SK-N-SH (cell line): ENCODE data around the gene JAM2.

ENCODE experiments used
- CTCF ChIP-seq: fragments of 200-600 bp; sonication (generic); IDR thresholded peaks from 2 replicates; pipeline ENCODE4 v1.6.1; 2017; ENCODE audit warnings: antibody characterized with exemption, mild to moderate bottlenecking, moderate library complexity
- ELF1 ChIP-seq: IDR thresholded peaks from 2 replicates; pipeline ENCODE4 v1.4.0; 2012
- EZH2phosphoT487 ChIP-seq: fragments of 200-600 bp; sonication (generic); IDR thresholded peaks from 2 replicates; pipeline ENCODE4 v1.6.1; 2017; ENCODE audit warnings: low read depth, mixed run types, mild to moderate bottlenecking, antibody characterized with exemption, moderate library complexity, borderline replicate concordance
- GABPA ChIP-seq: IDR thresholded peaks from 2 replicates; pipeline ENCODE4 v1.4.0; 2012; ENCODE audit warnings: low read depth, mild to moderate bottlenecking
- RAD21 ChIP-seq: IDR thresholded peaks from 2 replicates; pipeline ENCODE4 v1.6.1; 2012; ENCODE audit warnings: mild to moderate bottlenecking, low read length
- RFX5 ChIP-seq: IDR thresholded peaks from 2 replicates; pipeline ENCODE4 v1.6.1; 2012; ENCODE audit warnings: mild to moderate bottlenecking, improper control_type of control experiment, low read length
- SIN3A ChIP-seq: IDR thresholded peaks from 2 replicates; pipeline ENCODE4 v1.6.1; 2012; ENCODE audit warnings: low read depth, mild to moderate bottlenecking, low read length, moderate library complexity, borderline replicate concordance
- YY1 ChIP-seq: IDR thresholded peaks from 2 replicates; pipeline ENCODE4 v1.4.0; 2012; ENCODE audit warnings: low read depth, mild to moderate bottlenecking

- TF ChIP-seq ELF1 (no peak), RFX5 (no peak), CTCF (no peak), GABPA (no peak), YY1 (no peak), EZH2phosphoT487 (no peak), RAD21 (no peak), SIN3A (no peak)
Observed at GRCh38 chr21:25649146-25649545, 10.1 kb downstream of the JAM2 start.
